NCI-H2107 (cell line): ENCODE results near the gene SAP25.

ENCODE experiments used
- DNase-seq: peaks from one replicate; lab custom pipeline; 2025; lab: John Stamatoyannopoulos, UW

The SAP25 gene

GRCh38 chr7:100573691-100574361 lies at the start of gene SAP25:
SAP25 (minus strand) TSS chr7:100573900; CDS start chr7:100573742, 158 bp downstream.
- no peak for DNase-seq

GRCh38 chr7:100621554-100621953 lies 47.9 kb upstream of the SAP25 start:
- DNase-seq, result no peak

GRCh38 chr7:100620804-100621203 lies 47.1 kb upstream of the SAP25 start:
- no peak for DNase-seq

- DNase-seq, result no peak
Observed at GRCh38 chr7:100620239-100620638, 46.5 kb upstream of the SAP25 start.

DNA sequence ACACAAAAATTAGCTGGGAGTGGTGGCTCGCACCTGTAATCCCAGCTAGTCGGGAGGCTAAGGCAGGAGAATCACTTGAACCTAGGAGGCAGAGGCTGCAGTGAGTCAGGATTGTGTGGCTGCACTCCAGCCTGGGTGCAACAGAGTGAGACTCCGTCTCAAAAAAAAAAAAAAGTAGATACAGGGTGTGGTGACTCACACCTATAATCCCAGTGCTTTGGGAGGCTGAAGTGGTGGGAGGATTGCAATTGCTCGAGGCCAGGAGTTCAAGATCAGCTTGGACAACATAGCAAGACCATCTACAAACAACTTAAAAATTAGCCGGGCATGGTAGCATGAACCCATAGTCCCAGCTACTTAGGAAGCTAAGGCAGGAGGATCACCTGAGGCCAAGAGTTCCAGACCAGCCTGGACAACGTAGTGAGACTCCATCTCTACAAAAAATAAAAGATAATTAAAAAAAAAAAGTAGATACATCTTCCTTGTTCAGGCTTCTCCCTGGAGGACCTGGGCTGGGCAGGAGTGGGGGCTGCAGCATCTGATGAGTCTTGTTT lies 40.7 kb upstream of the SAP25 start:
- DNase-seq, result no peak

DNA sequence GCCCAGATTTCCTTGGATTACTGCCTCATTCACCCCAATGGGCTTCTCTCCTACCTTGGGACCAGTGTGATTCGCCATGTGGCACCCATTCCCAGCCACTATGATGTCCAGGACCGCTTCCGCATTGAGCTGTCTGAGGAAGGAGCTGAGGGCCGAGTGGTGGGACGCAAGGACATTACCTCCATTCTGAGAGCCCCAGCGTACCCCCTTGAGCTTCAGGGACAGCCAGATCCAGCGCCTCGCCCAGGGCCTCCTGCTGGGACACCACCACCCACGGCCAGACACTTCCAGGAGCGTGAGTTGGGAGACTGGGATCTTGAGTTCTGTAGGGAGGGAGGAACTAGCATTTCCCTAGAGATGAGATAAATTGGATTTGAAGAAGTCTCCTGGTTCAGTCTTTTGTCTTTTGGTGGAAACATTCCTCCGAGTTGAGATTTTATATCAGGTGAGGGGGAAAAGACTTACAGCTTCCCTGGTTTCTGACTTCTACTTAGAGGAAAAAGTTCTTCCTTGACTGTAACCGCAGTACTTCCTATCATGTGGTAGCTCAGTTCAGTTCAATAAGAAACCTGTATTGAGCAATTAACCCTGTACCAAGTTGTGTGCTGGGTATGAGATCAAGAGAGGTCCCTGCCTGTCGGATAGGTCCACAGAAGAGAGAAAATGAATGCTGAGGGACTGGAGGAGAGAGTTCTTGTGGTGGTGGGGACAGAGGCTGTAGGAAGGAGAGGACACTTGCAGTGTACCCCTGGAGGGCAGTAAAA lies 39.9 kb upstream of the SAP25 start:
- no peak for DNase-seq

- DNase-seq, result no peak
Observed at GRCh38 chr7:100612730-100613390, 39.2 kb upstream of the SAP25 start.

DNA sequence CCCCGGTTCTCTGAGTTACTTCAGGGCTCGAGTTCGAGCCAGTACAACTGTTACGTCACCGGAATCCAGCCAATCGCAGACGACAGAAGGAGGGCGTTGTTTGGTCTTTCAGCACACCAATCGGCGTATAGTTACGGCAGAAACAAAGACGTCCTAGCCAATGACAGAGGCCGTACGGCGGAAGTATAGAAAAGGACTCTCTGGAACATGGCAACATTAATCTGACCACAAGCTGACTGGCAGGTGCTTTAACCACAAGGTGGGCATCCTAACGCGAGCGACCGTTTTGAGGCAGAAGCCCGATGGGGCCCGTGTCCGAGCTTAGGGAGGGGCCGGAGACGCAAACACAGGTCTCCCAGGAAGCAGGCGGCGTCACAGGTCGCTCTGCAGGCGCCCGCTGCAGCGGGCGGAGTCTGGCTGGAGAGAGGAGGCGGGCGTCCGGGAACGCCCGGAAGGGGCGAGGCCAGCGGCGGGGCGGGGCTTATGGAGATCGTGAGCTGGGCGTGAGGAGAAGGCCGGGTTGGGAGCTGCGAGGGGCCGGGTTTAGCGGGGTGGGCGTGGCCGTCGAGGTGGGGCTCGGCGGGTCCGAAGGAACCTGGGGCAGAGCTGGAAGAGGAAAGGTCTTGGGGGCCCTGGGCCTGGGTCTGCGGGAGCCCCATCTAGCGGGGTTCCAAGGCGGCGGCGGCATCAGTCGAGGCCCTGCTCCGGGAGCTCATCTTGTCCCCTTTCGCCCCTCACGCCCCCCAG lies 38.5 kb upstream of the SAP25 start, which contains the start of gene MOSPD3:
Gene MOSPD3 (plus strand): TSS at position 558 of the 747 bp plus-strand sequence. CDS start 252 bp downstream, outside the sequence.
- DNase-seq, result peak; percentile 98

GRCh38 chr7:100609958-100610357 lies 36.3 kb upstream of the SAP25 start:
- DNase-seq, result no peak

- no peak for DNase-seq
Observed at GRCh38 chr7:100607111-100607510, 33.4 kb upstream of the SAP25 start.

GRCh38 chr7:100606313-100606712 lies 32.6 kb upstream of the SAP25 start:
- DNase-seq, result no peak

GRCh38 chr7:100604976-100605911 lies 31.5 kb upstream of the SAP25 start:
- no peak for DNase-seq

GRCh38 chr7:100604028-100604975 lies 30.6 kb upstream of the SAP25 start:
- no peak for DNase-seq

GRCh38 chr7:100603726-100604027 lies 30.0 kb upstream of the SAP25 start:
- no peak for DNase-seq

GRCh38 chr7:100602889-100603725 lies 29.4 kb upstream of the SAP25 start:
- DNase-seq, result no peak

GRCh38 chr7:100600730-100601038 lies 27.0 kb upstream of the SAP25 start:
- no peak for DNase-seq

DNA sequence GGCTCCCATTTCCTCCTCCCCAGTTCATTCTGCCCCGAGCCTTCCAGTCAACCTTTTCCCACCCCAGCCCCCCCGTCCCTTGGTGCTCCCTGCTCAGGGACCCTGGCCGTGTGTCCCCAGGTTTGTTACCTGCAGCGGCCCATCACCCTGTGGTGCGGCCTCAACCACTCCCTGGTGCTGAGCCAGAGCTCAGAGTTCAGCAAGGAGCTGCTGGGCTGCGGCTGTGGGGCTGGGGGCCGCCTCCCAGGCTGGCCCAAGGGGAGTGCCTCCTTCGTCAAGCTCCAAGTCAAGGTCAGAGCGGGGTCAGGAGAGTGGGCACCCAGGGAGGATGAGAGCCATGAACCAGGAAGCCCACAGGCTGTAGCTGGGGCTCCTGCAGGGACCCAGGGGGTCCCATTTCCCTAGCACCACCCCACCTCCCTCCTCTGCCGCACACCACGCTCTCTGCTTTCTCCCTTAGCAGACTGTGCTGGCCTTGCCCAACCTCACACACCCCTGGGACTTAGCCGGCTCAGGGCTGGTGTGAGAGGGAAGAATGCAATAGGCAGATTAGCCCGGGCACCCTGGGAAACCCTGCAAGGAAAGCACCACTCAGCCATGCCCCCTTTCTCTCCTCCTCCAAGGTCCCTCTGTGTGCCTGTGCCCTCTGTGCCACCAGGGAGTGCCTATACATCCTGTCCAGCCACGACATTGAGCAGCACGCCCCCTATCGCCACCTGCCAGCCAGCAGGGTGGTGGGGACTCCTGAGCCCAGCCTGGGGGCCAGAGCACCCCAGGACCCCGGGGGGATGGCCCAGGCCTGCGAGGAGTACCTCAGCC lies 26.4 kb upstream of the SAP25 start:
- no peak for DNase-seq

GRCh38 chr7:100598425-100598824 lies 24.7 kb upstream of the SAP25 start:
- DNase-seq, result no peak
